Effector CD8-positive, alpha-beta T cell (primary cell): ENCODE measurements around the gene FABP7.
"Not testable (repeated sequence)": the region's sequence is repeated elsewhere in the genome, so short reads cannot be mapped to it uniquely, and the experiment has no call there.

Experiments
- DNase-seq: peaks from one replicate; lab custom pipeline; 2025; lab: John Stamatoyannopoulos, UW
- total RNA-seq, 4 experiments: gene quantifications; one replicate each; lab custom pipeline; 2026; lab: John Stamatoyannopoulos, UW

FABP7 gene
- 0 reads per million in 4 experiments for total RNA-seq

DNA sequence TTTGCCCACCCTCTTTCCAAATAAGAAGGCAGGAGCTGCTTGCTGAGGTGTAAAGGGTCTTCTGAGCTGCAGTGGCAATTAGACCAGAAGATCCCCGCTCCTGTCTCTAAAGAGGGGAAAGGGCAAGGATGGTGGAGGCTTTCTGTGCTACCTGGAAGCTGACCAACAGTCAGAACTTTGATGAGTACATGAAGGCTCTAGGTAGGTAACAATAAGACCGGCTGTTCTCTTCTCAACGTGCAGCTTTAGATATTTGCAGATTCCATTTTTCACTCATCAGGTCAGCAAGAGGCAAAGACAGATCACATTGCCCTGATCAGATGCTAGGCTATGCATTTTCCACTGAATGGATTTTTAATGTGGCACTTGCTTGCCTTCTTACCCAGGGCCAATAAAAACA, at the start of gene FABP7:
FABP7 (plus strand) TSS at position 50 of the 400 bp plus-strand sequence; CDS start at position 129, 79 bp downstream.
- no peak for DNase-seq

DNA sequence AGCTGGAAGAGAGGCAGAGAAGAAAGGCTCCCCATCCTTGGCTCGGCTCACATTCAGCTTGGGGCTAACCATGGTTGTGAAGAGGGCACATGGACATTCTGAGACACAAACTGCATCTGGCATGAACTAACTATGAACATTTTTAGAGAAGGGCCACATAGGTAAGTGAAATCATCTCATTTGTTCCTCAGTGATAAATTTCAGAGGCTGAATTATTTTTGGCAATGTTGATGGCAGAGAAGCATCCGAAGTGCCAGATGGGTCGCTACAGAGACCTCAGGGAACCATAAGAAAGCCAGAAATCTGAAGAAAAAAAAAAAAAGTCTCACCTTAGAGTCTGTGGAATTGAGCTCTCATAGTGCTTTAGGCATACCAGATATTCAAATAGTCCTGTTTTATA, 49.2 kb upstream of the FABP7 start:
- DNase-seq, result no peak

DNA sequence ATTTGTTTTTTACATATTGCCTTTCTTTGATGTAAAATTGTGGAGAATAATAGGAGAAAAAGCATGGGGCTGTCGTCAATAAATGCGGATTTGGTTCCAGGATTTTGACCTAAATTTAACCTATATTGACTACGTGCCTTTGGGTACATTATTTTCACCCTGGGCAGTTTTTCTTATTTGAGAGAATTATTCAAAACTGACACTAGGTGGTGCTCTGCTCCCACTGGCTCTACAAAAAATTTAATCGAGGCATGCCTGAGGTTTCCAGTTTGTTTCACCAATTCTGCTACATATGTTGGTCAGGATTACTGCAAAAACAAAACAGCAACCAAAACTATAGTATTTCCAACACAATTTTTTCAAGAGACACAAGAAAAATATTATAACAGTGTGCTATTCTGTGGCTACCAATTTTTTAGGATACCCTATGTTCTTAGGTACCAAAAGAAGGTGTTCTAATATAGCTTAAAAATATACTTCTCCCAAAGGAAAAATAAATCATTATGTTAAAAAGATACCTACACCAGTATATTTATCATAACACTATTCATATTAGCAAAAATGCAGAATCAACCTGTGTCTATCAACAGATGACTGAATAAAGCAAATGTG, 48.6 kb upstream of the FABP7 start:
- DNase-seq, result no peak

DNA sequence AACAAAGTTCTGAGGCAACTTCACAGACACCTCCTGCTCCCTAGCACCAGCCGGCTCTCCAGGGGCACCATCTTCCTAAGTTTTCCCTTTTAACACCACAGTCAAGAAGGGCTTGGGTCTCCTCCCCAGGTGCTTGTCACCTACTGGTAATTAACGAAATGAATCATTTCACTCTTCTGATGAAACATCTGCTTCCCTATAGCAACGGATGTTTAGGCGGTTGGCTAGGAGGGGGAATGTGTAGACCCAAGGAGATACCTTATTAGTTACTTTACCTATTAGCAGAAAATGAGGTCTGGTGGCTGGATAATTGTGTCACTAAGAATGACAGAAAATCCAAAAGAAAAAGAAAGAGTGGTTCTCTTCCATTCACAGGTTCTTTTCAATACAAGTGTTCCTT, 46.3 kb upstream of the FABP7 start:
- DNase-seq, result no peak

DNA sequence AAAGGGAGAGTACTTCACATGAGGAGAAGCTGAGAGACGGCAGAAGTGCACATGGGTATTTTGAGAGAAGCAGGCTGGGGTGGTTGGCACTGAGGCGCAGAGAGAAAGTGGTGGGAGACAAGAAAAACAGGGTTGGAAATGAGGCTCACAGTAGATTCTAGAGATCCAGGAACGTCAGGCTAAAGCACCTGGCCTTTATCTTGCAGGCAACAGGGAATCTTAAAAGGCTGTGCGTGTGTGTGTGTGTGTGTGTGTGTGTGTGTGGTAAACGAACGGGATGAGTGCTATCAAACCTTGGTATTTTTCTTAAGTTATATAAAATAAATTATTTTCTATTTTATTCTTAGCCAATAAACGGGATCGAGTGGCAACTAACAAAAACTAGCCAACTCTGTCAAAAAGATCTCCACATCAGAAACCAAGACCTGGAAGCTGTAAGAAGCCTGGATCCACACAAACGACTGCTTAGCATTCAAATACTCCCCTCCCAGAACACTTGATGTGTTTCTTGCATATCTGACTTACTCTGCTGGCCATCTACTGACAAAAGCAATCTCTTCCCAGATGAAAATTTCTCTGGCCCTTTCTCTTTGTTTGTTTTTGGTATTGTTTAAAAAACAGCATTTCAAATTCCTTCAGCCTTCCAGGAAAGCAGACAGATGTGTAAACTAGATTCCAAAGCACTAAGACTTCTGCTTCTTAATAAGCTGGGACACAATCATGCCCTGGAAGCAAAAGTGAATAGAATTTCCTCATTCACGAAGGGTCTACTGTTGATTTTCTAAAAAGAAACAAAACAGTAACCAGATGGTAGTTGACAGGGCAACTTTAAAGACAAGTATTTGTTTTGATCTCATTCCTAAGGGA, 44.8 kb upstream of the FABP7 start:
- no peak for DNase-seq

DNA sequence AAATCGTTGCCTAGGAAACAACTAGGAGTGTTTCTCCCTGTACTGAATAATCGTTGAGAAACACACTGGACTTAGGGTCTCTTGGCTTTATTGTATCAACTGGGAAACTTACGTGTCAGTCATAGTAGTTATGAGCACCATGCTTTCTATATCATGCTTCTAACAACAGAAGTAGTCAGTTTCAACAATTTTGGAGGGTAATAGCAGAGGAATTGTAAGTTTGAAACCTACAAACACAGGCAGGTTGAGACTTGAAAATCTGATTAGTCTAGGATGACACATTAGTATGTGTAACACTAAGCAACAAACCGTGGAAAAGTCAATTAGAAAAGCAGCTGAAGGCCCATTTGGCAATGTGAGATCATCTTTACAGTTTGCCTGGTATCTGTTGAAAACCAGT, 43.9 kb upstream of the FABP7 start:
- no peak for DNase-seq

DNA sequence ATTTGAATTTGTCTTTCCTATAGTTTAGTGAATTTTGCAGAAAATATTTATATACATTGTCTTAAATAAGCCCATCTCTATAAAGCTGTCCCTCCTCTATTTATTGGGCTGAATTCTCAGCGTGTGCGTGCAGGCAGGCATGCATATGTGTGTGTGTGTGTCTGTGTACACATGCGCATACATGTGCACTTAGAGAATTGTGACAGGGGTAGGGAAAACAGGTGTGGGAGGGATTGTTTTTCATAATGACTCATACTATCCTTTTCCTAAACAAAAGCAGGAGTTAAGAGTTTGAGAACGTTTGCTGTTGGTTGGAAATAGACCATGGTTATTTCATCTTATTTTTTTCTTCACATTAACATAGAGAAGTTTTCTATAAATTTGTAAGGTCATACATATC, 43.4 kb upstream of the FABP7 start:
- no peak for DNase-seq

DNA sequence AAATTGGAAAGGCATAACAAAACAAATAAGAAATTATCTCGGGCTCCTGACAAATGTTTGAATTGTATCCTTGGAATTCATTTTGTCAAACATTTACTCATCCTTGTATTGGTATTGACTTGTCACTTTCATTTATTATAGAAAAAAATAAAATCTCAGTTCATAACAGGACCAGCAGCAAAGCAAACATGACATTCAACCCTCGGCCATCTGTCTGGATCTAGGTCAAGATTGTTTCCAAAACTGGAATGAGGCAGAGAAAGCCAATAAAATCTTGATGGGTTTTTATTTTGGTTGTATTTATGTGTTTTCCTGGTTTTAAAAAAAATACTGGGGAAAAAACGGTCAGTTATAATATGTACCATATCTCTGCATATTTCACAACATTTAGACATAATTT, 42.9 kb upstream of the FABP7 start:
- DNase-seq, result no peak

DNA sequence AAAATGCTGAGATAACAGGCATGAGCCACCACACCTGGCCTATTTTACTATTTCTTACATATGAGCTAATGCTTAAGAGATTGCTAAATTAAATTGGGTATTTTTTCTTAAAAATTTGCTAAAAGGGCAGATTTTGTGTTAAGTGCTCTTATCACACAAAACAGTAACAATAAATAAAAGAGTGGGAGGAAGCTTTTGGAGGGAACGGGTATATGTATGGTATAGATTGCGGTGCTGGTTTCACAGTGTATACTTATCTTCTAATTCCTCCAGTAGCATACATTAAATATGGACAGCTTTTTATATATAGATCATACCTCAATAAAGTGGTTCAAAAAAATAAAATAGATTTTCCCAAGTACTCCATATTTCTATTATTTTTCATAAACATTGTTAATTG, 39.4 kb upstream of the FABP7 start:
- no peak for DNase-seq

DNA sequence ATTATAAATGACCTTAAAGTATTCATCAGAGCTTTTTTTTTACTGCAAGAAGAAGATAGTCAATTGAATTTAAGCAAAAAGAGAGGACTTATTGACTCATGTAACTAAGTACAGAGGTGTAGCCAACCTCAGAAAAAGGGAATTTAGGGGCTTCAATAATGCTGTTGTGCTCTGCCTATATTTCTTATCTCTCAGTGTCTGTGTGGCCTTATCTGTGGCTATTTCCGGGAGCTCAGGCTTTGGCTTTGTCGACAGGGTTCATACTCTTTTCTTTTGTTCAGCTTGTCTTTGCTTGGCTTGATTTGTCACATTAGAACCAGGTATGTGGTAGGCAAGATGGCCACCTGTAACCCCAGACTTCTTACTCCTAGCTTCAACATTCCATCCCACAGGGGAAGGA, 38.6 kb upstream of the FABP7 start:
- no peak for DNase-seq

DNA sequence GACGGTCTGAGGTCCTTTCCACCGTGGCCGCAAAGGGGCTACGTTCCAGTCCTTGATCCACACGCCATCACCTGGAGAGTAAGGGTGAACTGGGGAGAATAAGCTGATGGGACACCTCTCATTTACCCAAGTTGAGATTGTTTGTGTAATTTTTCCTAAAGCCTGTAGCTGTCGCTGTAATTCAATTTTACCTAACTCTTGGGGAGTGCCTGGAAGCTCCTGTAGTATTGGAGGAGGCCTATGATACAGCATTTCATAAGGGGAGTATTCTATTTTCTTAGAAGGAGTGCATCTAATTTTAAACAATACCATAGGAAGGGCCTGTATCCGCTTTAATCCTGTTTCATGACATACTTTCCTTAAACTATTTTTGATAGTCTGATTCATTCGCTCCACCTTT, 35.3 kb upstream of the FABP7 start:
- DNase-seq, result not testable (repeated sequence)

DNA sequence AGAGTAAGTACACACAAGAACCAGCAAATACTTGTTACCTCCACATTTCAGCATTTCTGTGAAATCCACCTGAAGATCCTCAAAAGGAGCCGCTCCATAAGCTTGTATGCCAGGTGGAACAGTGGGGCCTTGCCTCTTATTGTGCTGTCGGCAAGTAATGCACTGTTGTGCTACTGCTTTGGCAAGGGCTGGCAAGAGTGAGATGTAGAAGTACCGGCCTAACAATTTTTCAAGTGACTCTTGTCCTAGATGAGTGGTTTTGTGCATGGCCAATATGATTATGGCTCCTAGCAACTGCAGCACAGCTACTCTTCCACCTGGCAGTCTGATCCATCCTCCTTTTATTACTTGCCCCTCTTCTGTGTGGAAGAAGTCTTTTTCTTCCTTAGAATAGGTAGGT, 34.7 kb upstream of the FABP7 start:
- DNase-seq, result not testable (repeated sequence)

DNA sequence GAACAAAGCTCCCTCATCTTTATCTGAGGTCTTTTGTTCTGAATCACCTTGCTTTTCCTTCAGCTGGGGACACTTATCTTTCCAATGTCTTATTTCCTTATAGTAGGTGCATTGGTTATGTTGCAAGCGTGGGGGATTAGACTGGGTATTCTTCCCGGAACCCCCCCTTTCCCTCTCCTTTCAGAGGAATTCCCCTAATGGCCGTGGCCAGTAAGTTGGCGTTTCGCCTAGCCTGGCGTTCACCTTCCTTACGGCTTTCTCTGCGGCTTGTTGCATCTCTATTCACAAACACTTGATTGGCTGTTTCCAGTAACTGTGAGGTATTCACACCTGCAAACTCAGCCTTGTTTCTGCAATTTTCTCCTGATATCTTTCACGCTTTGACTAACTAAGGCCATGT, 32.8 kb upstream of the FABP7 start:
- DNase-seq, result no peak

DNA sequence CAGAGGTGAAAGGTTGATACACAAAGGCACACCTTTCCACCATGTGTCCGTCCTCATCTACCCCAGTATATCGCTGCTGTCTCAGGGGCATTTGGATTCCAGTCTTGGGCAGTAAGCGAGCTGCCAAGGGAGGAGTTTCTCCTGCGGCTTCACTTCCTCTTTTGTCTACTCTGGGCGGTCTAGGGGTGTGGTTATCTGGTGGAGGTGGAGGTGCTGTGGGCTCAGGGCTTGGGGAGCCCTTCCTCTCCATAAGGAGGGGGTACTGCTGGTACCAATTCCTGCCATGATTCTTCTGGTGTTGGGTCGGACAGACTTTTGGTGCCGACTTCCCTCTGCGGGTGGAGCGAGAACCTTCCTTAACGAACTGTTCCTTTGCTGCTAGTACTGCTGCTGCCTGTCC, 31.9 kb upstream of the FABP7 start:
- no peak for DNase-seq

DNA sequence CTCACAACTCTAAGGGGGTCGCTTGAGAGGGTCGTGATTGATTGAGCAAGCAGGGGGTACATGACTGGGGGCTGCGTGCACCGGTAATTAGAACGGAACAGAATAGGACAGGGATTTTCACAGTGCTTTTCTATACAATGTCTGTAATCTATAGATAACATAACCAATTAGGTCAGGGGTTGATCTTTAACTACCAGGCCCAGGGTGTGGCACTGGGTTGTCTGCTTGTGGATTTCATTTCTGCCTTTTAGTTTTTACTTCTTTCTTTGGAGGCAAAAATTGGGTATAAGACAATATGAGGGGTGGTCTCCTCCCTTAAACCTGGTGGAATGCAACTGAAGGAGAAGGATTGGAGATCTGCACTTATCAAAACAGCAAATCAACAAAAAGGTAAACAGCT, 30.6 kb upstream of the FABP7 start:
- not testable (repeated sequence) for DNase-seq

DNA sequence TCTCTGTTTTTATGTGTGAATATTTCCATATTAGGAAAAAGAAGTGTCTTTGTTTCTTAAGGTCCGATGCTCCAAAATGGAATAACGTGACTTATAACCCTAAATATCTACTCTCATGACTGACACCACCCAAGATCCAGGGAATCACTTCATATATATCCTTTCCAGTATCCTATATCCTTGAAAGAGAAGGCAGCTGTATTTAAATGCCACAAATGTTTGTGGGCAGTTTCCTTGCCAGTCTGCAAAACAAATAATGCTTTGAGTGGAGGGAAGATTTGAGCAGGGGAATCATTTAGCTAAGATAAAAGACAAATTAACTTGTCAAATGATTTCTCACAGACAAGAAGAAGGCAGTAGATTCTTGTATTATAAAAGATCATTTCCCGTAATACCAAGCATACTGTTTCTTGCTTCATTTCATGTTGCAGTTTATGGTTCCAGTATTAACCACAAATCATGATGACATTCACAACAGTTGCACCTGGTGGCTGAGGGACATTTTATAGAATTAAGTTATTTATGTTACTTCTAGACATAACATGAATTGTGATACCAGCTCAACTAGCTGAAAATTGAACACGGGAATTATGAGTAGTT, 30.0 kb upstream of the FABP7 start:
- DNase-seq, result no peak

DNA sequence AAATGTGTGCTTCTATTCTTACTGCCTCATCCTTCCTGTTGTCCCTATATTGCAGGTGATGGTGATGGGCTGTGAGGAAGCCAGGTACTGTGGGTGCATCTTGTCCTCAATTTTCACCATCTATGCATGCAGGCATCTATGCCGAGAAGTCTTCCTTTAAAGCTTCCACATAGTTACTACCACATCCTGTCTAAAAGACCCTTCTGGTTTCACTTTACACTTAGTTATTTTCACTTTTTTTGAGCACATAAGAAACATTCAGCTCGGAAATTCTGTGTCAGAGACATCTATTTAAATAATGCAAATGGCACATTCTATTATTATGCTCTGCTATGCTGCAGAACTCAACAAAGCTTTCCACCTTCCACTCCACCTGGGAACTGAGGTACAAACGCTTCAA, 28.2 kb upstream of the FABP7 start:
- no peak for DNase-seq

DNA sequence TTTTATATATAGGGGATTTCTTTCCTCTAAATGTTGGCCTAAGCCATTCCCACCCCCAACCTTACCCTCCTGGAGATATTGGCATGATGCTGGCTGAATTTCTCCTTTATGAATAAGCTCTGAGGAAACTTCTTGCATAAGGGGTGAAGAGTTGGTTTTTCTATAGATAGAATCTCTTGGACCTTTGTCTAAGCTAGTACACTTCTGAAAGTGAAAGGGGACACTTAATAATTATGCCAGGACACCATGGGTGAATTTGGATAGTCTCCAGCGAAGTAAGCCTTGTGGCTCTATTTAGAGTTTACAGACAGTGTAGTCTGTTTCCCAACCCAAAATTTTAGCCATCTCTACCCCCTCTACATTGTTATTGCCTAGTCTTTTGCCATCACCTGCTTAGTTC, 27.1 kb upstream of the FABP7 start:
- DNase-seq, result no peak

DNA sequence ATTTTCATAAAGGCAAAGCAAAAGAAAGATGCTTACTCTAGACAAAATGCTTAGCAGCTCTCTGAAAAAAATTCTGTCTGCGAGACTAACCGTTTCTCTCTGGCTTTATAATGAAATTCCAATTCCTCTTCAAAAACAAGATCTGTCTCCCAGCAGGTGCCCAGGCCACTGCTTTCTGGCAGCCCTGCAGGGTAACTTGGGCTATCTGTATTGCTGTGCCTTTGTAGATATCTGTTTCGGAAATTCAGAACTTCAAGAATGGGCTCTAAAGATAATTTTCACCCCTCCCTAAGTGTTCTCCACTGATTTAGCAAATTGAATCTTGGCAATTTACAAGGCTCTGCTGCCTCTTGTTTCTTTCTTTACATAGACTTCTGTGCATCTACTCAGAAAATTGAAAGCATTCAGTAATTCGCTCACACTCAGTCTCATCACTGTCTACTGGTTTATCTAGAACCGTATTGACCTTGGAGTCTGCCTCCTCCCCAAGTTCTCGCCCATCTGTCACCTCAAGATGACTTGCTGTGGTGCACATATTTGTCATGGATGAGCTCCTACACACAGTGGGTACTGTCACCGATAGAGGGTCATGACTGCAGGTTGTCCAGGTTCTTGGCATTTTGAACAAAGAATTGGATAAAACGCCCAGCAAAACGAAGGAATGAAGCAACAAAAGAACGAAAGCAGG, 26.4 kb upstream of the FABP7 start:
- DNase-seq, result no peak

DNA sequence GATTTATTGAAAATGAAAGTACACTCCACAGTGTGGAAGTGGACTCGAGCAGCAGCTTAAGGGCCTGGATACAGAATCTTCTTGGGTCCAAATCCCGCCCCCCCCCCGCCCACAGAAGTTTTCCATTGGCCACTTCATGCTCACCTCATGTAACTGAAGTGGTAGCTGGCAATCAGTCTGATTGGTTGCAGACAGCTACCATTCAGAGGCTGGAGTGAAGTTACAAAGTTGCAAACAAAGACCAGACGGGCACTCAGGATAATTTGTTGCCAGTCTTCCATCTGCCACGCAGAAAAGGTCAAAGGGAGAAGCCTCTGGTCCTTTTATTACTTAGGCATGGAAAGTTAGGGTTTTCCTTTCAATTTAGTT, 25.8 kb upstream of the FABP7 start:
- no peak for DNase-seq

DNA sequence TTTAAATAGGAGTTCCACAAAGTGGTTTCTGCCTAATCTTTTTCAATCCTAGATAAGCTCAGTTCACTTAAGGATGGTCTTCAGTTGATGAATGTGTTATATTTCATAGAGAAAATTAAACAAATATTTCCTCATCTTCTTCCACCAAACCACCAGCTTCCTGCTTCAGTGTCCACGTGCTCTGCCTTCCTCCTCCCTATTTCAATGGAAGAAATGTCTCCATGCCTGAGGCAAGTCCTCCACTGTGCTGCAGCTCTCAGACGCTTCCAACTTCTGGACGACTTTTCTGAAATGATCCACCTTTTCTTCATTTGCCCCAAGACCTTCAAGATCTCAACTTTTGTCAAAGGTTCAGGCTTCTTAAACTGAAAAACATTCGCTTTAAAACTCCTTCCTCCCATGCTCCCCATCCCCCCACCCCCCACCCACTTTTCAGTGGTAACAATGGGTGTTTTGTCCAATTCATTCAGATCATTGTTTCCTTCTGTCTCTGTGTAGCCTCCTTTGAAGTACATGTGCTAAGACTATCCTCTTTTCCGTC, 25.3 kb upstream of the FABP7 start:
- no peak for DNase-seq

DNA sequence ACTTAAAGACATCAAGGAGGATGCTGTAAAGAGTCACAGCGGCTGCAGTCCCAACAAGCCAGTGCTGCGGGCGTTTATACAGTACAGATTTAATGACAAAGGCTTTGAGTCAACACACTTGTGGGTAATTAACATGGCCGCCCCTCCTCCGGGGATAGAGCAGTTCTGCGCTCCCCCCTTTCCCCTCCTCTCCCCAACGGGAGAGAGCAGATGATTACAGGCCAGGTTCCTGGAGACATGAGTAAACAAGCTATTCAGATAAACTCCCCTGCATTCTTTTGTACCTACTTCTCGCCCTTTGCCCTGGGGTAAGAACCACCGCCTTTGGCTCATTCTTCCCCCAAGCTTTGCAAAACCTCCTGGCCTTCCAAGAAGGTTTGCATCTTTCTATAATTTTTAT, 23.6 kb upstream of the FABP7 start:
- DNase-seq, result no peak
